ENCODE measurements around the gene SNX13.

DNA sequence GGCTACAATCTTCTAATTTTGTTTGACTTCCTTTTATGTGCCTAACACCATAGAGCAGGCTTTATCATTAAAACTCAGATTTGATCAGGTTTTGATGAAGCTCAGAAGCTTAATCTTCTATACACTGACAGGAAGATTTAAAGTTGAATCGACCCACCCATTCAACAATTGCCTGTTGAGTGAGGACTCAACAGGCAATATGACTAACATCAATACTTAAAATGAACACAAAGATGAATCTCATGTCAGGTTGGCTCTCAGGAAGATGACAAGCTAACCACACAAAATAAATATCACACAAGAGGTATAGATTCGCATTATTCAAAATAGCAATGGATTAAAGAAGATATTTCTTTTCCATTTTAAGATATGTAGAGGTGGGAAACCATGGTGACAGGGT is 36.7 kb upstream of the SNX13 start:
- TF ChIP-seq POLR2AphosphoS5 (IDR thresholded peaks at IDR 0.05; ENCODE audit: borderline replicate concordance, low read depth, low read length) (no peak), EZH2 (IDR thresholded peaks at IDR 0.05) (no peak), FOXP2 (optimal IDR thresholded peaks at IDR 0.05; ENCODE audit: control extremely low read depth, extremely low read length, insufficient read depth) (no peak)
